Natural killer cell (primary cell): ENCODE data around the gene TBC1D3D. TPM values are rescaled to one million over a fixed set of nuclear protein-coding genes. Genes with fewer than 3 reads are reported as not detected.
"Not testable (repeated sequence)": the region's sequence is repeated elsewhere in the genome, so short reads cannot be mapped to it uniquely, and the experiment has no call there.

Source experiments
- ATAC-seq, 3 donors: fragments of 150-1000 bp in 2 of 3; fragments of 200-7000 bp in 1 of 3; cut with Tn5 transposase; 1 replicate in 1 of 3; 2 replicates in 2 of 3; pipeline ENCODE4 v1.10.0; 2021; ENCODE audit warnings: mild to moderate bottlenecking in 2 of 3, moderate library complexity in 2 of 3
- DNase-seq, 2 donors: peaks; one replicate each; pipeline versions ENCODE4 v3.0.0 to v3.0.0-alpha.2; 2013 to 2021; ENCODE audit warnings: mixed read lengths in 1 of 2
- H3K27ac ChIP-seq: one replicate; pipeline ENCODE4 v1.5.1; 2013; ENCODE audit warnings: mild to moderate bottlenecking, low read length
- H3K27me3 ChIP-seq: one replicate; pipeline ENCODE4 v1.6.1; 2013; ENCODE audit warnings: low read length; ENCODE audit not compliant: control insufficient read depth, insufficient read depth
- H3K36me3 ChIP-seq: one replicate; pipeline ENCODE4 v1.6.1; 2013; ENCODE audit warnings: low read length; ENCODE audit not compliant: control insufficient read depth, insufficient read depth
- H3K4me1 ChIP-seq: one replicate; pipeline ENCODE4 v1.6.1; 2013; ENCODE audit warnings: low read length; ENCODE audit not compliant: control insufficient read depth, insufficient read depth
- H3K4me3 ChIP-seq: one replicate; pipeline ENCODE4 v1.5.1; 2013; ENCODE audit warnings: low read length
- H3K9me3 ChIP-seq: one replicate; pipeline ENCODE4 v1.6.1; 2013; ENCODE audit warnings: low read length; ENCODE audit not compliant: control insufficient read depth, insufficient read depth
- H3K27ac Mint-ChIP-seq, 2 donors: one replicate each; pipeline ENCODE4 v1.8.0; 2022; ENCODE audit warnings: mild to moderate bottlenecking in 2 of 2, mixed read lengths in 2 of 2, moderate library complexity in 1 of 2
- H3K27me3 Mint-ChIP-seq, 2 donors: one replicate each; pipeline ENCODE4 v1.8.0; 2022; ENCODE audit warnings: low read depth in 2 of 2, mixed read lengths in 2 of 2
- H3K36me3 Mint-ChIP-seq: one replicate; pipeline ENCODE4 v1.8.0; 2022; ENCODE audit warnings: mixed read lengths
- H3K4me1 Mint-ChIP-seq, 2 donors: one replicate each; pipeline ENCODE4 v1.8.0; 2022; ENCODE audit warnings: mixed read lengths in 2 of 2
- H3K4me3 Mint-ChIP-seq: one replicate; pipeline ENCODE4 v1.8.0; 2022; ENCODE audit warnings: mild to moderate bottlenecking, moderate library complexity, mixed read lengths
- H3K9me3 Mint-ChIP-seq, 2 donors: one replicate each; pipeline ENCODE4 v1.8.0; 2022; ENCODE audit warnings: mixed read lengths in 2 of 2
- WGBS: methylation state at CpG from one replicate; pipeline ENCODE4 v1.1.7; 2013; ENCODE audit warnings: missing lambda C conversion rate; ENCODE audit not compliant: insufficient coverage; 5-methylcytosine and 5-hydroxymethylcytosine counted together
- intact Hi-C: fragments of 100-400 bp; cut with micrococcal nuclease; formaldehyde crosslinking; loops from one replicate; pipeline ENCODE4 v1.14.2; 2022
- total RNA-seq, 4 donors: library from RNA; stranded (reverse); fragments of 120-200 nt in 1 of 4; gene quantifications; one replicate each; pipeline versions ENCODE4 v1.2.3 to v1.2.4, GENCODE V29; 2013 to 2022

Gene TBC1D3D
- 10 to 100 TPM in 1 of 3 donors, 1 to 10 TPM in 2; 2.6 to 14.7 (median 4.9) TPM for total RNA-seq
- total RNA-seq (2013), result 5.3 TPM

DNA sequence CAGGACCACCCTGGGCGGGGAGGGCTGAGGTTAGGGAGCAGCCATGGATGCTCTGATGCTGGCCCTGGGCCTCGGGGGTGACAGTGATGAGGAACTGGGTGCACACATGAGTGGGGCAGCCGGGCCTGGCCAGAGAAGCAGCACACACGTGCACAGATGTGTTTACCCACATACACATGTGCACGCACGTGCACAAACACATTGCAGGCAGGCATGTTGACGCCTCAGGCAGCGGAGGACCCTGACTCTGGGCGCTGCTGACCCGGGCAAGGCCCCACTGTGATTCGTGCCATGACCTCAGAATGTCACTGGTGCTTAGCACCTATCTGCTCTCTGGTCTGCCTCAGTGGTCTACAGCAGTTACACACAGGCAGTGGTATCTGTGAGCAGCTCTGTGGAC lies at the start of gene TBC1D3D:
Gene TBC1D3D (plus strand): TSS at position 301 of the 400 bp plus-strand sequence. CDS start 1,585 bp downstream, outside the sequence.
- H3K36me3 Mint-ChIP-seq, H3K36me3 ChIP-seq, H3K9me3 Mint-ChIP-seq, H3K27me3 Mint-ChIP-seq, H3K4me1 ChIP-seq, intact Hi-C loops, H3K27ac ChIP-seq, DNase-seq, H3K27ac Mint-ChIP-seq, ATAC-seq, H3K27me3 ChIP-seq, H3K9me3 ChIP-seq, H3K4me1 Mint-ChIP-seq, H3K4me3 ChIP-seq, H3K4me3 Mint-ChIP-seq: not testable (repeated sequence)
- WGBS, result no CpG with 5 or more reads among the region's 11 CpGs

DNA sequence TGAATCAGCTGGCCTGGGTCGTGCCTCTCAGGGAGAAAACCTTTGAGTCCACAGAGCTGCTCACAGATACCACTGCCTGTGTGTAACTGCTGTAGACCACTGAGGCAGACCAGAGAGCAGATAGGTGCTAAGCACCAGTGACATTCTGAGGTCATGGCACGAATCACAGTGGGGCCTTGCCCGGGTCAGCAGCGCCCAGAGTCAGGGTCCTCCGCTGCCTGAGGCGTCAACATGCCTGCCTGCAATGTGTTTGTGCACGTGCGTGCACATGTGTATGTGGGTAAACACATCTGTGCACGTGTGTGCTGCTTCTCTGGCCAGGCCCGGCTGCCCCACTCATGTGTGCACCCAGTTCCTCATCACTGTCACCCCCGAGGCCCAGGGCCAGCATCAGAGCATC lies 14.8 kb upstream of the TBC1D3D start, which contains the start of gene TBC1D3L:
Gene TBC1D3L (minus strand): TSS at position 101 of the 400 bp plus-strand sequence. CDS start 1,540 bp downstream, outside the sequence.
- H3K27me3 Mint-ChIP-seq, H3K9me3 ChIP-seq, H3K4me3 Mint-ChIP-seq, H3K4me1 ChIP-seq, H3K36me3 ChIP-seq, H3K27me3 ChIP-seq, H3K27ac Mint-ChIP-seq, H3K9me3 Mint-ChIP-seq, H3K27ac ChIP-seq, DNase-seq, H3K36me3 Mint-ChIP-seq, H3K4me3 ChIP-seq, intact Hi-C loops, ATAC-seq, H3K4me1 Mint-ChIP-seq: not testable (repeated sequence)
- no CpG with 5 or more reads among the region's 11 CpGs for WGBS

Other genes starting within 250 kb of the TBC1D3D start
- not detected for gene TBC1D3K, start 79.6 kb upstream of the TBC1D3D start, total RNA-seq
- 10 to 100 TPM in 1 of 3 donors, 1 to 10 TPM in 2; 1.4 to 19.7 (median 7.9) TPM for gene TBC1D3L, start 14.9 kb upstream of the TBC1D3D start, total RNA-seq
- 1 to 10 TPM in 2 of 3 donors, not detected in 1; 1.2 to 2.1 TPM for gene TBC1D3C, start 64.7 kb downstream of the TBC1D3D start, total RNA-seq
- gene TBC1D3E, start 124.0 kb downstream of the TBC1D3D start, total RNA-seq, result 10 to 100 TPM in 1 of 3 donors, not detected in 2; 11.5 TPM
- gene TBC1D3, start 188.6 kb downstream of the TBC1D3D start, total RNA-seq, result not detected